ENCODE results near the gene STAG1.
A peak's percentile ranks its signal among the peaks of the same experiment; 100 is the strongest.
"Not testable (repeated sequence)": the region's sequence is repeated elsewhere in the genome, so short reads cannot be mapped to it uniquely, and the experiment has no call there.

The STAG1 gene

DNA sequence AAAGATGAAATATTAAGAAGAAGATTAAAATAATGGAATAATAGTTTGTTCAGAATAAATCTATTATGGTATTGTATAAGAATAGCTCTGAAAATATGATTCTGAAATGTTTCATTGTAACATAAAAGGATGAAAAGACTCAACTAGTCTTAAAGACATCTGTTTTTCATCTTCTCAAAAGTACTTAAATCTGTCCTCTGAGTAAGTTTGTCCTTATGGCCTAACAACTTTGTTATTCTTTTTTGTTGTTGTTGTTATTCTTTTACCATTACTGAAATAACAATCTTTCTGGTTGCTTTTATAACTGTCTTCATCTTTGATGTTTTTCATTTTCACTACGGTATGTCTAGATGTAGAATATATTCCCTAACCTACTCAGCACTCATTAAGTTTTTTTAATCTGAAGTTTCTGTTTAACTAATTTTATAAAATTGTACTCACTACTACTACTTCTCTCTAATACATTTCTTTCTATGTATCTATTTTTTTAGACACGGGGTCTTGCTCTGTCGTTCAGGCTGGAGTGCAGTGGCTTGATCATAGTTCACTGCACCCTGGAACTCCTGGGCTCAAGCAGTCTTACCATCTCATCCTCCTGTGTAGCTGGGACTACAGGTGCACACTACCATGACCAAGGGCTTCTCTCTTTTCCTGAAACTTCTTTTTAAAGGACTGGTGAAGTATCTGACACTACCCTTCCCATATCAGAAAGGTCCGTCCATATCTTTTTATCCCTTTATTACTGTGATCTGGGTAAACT is 261.4 kb downstream of the STAG1 start:
- no peak for DNase-seq

DNA sequence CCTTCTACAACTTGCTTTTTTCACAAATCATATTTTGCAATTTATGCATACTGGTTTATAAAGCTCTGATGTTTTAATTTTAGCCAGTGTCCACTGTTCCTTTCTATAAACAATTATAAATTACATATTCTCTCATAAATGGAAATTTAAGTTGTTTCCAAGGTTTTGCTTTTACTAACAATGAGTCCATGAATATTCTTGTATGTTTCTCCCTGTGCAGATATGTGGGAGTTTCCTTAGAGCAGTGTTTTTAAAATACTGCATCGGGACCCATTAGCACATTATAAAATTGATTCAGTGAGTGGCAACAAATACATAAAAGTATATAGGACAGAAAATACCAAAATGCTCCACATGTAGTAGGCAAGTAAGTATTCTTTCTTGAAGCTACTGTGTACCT is 266.4 kb downstream of the STAG1 start:
- no peak for DNase-seq

DNA sequence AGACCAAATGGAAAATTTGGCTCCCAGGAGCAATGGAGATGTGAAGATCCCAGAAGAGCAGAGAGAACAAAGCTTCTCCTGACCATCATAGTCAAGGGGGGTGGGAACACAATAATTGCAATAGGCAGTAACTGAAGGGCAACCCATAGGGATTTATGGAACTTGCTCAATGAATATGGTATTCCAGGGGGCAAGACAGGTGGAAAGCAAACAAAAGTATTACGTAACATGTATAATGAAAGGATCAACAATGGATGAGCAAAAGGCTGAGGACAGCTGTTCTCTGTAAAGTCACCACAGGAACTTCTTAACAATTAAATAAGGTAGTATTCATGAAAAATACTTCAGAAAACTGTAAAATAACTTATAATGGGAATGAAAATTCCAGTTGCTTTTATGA is 275.9 kb downstream of the STAG1 start:
- no peak for DNase-seq

DNA sequence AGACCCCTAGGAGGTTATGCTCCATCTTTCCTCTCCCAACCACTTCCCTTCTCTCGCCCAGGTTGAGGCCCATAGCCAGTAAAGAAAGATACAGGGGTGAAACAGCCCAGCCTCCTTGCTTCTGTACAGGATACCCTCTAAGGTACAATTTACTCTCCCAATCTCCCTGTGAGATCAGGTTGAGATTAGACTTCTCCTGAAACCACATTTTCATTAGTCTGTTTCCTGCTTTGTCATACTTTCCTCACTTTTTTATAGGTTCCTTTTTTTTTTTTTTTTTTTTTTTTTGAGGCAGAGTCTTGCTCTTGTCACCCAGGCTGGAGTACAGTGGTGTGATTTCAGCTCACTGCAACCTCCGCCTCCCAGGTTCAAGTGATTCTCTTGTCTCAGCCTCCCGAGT is 277.3 kb downstream of the STAG1 start:
- DNase-seq: not testable (repeated sequence)

DNA sequence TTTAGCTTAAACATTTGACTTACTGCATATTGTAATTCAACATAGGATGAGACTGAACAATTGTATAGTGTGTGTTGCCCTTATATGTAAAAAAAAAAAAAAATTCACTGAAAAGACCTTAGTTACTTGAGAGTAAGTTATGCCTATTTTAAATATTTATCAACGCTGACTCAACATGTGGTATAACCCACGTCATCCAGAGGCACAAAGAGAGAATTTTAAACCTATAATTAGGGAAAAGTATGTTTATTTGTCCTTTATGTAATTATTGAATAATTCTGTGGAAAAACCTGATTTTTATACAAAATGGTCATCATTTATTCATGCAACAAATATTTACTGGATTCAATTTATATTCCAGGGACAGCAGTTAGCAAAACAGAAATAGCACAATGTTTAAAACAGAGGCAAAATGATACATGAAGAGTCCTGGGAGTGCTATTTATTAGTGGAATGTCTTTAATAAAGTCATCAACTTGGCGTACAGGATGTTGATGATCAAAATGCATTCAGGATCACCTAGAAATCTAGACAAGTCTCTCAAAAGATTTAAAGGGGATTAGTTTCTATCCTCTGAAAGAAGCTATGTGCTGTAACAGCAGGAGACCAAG is 278.4 kb downstream of the STAG1 start:
- no peak for DNase-seq

DNA sequence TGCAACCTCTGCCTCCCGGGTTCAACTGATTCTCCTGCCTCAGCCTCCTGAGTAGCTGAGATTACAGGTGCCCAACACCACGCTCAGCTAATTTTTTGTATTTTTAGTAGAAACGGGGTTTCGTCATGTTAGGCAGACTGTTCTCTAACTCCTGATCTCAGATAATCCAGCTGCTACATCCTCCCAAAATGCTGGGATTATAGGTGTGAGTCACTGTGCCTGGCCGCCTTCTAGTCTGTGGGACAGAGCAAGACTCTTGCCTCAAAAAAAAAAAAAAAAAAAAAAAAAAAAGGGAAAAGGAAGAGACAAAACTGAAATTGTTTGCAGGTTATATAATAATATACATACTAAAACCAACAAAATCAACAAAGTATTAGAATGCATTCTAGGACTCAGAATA is 286.9 kb downstream of the STAG1 start:
- DNase-seq: no peak

DNA sequence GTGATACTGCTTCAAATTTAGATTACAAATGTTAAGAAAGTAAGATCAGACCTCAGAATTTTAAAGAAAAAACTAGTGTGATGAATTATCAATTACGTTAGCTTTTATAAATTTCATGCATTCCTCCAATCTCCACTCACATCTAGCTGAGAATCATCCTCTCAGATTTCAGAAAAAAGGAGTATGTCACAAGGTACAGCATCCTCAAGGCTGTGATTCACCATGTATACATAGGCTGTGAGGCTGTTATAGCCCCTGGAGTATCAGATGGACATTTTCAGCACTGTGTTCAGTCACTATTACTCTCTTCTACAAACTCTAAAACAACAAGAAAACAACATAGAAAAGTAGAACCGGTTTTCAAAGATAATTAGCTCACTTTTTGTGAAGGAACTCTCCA is 287.7 kb downstream of the STAG1 start:
- no peak for DNase-seq

DNA sequence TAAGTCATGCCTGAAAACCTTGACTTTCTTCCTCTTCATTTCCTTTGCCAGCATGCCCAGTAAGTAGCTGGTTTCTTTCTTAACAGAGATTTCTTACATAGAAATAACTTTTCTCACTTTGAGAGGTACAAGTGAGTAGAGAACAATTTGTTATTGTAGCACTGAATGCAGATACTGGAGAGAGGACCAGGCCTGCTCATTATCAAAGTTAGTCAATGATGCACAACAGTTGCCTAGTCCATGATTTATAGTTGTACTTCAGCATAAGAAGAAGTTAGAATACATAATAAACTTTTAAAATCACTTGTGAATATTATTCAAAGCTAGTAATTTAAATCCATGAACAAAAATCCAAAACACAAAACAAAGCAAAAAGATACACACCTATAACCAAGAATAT is 289.0 kb downstream of the STAG1 start:
- no peak for DNase-seq

DNA sequence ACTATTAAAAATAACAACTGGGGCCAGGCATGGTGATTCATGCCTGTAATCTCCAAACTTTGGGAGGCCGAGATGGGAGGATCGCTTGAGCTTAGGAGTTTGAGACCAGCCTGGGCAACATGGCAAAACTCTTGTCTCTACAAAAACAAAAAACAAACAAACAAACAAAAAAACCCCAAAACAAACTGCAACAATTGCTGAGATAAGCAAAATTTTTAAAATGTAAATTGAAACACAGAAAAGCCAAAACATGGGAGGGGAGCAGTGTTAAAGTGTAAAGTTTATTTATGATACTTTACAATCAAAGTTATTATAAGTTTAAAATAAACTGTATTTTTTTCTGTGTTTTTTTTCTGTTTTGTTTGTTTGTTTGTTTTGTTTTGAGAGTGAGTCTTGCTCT is 294.4 kb downstream of the STAG1 start:
- DNase-seq: no peak

DNA sequence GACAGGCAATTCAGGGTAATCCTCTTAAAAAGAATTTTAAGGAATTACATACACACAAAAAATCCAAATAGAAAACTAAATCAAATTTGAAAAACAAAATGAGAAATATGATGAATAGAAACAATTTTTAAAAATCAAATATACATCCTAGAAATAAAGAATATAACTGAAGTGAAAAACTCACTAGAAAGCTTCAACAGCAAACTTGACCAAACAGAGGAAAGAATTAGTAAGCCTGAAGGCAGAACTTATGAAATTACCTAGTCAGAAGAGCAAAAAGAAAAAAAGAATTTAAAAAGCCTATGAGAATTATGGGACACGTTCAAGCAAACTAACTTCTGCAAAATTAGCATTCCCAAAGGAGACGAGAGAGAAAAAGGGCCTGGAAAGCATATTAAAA is 296.0 kb downstream of the STAG1 start:
- DNase-seq: no peak

DNA sequence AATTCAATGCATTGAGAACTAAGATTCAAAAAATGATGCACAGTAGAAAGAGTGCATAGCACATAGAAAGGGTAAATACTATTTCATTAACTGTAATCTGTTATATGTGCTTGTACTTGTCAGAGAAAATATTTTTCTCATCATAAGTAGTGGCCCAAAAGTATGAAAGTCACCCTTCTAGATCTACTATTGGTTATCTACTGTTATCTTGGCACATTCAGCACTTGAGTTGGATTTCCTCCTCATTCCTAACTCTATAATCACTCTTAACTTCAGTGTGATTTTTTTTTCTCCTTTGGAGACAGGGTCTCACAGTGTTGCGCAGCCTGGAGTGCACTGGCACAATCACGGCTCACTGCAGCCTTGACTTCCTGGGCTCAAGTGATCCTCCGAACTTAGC is 307.6 kb downstream of the STAG1 start:
- DNase-seq: no peak

DNA sequence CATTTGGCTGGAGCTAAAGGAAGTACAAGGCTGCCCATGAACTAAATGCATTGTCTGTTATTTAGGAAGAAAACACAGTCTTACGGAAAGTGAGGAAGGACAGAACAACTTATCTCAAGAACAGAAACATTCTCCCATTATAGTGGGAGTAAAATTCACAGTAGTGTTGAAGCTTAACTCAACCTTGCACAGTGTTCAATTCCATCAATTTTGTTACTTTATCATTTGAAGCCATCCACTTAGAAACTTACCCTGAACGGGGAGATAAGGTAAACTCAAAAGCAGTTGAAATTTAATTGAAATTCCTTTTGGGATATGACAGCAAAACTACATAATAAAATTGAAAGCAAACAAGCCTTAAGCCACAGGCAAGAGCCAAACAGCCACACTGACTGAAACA is 315.1 kb downstream of the STAG1 start:
- DNase-seq: no peak

DNA sequence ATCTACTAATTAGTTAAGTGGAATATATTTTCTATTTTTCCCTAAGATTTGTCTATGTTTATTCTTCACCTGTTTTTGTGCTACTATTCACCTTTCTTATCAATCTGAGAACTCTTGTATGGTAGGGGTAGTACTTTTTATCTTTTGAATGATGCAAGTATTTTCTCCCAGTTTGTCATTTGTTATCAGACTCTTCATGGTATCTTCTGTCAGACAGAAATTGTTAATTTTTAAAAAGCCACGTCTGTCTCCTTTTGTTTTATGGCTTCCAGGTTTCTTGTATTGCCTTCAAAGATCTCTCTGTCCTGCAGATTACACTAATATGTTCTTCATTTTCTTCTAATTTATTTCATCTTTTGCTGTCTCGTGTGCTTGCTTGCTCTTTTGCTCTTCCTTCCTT is 317.7 kb downstream of the STAG1 start:
- no peak for DNase-seq

DNA sequence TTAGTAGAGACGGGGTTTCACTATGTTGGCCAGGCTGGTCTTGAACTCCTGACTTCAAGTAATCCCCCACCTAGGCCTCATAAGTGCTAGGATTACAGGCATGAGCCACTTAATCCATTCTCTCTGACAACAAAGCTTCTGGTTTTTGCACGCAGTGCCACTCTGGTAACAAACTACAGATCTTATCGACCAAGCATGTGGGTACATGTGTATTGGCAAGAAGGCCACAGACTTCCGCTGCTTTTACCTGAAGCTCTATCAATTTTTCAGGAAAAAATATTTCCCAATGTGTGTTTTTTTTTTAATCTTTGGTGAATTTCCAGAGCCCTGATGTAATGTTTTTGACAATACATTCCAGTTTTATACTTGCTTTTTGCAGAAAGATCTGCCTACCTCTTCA is 319.5 kb downstream of the STAG1 start:
- DNase-seq: no peak

DNA sequence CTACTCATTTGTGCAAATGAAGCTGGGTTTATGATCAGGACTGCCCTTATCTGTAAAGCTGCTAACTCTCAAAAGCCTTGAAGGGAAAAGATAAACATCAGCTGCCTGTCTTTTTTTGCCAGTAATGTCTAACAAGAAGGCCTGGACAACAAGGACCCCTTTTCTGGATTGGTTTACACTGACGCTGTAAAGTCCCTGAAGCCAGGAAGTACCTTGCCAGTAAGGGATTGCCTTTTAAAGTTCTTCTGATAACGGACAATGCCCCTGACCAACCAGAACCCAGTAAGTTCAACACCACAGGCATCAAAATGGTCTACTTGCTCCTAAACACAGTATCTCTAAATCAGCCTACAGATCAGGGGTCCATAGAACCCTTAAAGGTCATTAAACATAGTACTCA is 324.0 kb downstream of the STAG1 start:
- no peak for DNase-seq

DNA sequence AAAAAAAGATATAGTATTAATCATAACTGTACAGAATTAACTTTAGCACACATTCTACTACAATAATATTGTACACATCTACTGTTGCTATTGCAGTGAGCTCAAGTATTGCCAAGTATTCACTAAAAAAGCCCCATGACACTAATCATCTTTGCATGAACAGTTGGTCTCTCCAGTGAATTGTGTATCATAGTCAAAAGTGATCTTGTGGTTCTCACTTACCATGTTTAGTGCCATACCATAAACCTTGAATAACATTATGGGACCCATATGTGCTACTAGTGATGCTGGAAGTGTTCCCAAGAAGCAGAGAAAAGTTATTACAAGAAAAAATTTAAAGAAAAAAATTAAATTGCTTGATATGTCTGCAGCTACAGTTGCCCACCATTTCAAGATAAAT is 324.9 kb downstream of the STAG1 start:
- DNase-seq: no peak

DNA sequence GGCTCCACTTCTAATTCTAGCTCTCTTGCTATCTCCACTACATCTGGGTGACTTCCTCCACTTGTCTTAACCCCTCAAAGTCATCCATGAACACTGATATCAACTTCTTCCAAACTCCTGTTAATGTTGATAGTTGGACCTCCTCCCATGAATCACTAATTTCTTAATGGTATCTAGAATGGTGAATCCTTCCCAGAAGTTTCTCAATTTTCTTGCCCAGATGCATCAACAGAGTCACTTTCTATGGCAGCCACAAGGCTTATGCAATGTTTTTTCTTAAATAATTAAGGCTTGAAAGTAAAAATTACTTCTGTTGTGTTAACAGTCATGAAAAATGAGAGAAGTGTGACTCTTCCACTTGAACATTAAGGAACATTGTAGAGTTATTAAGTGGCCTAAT is 337.7 kb downstream of the STAG1 start:
- no peak for DNase-seq

DNA sequence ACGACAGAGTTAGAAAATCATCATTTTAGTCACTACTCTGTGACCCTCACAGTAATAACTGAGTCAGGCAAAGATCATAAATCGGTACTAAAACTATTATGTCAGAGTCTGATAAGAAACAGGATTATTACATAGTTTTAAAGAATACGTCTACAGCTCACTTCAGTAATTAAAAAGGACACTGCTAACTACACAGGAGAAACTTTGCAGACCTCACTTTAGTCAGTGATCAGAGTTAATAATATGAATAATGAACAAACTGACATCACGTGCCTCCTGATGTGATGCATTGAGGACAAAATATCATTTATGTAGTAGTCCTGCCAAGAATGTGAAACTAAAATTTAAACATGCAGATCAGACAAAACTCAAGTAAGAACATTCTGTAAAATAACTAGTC is 339.9 kb downstream of the STAG1 start:
- DNase-seq: no peak

DNA sequence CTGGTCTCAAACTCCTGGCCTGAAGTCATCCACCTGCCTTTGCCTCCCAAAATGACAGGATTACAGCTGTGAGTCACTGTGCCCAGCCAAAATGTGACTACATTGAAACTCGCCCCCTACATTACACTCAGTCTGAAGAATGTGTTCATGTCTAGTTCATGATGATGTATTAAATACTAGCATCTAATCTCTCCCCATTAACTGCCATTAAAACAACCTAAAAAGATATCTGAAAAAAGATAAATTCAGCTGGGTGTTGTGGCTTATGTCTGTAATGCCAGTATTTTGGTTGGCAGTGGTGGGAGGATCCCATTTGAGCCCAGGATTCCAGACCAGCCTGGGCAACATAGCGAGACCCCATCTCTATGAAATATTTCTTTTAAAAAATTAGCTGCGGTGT is 342.6 kb downstream of the STAG1 start:
- DNase-seq: no peak

DNA sequence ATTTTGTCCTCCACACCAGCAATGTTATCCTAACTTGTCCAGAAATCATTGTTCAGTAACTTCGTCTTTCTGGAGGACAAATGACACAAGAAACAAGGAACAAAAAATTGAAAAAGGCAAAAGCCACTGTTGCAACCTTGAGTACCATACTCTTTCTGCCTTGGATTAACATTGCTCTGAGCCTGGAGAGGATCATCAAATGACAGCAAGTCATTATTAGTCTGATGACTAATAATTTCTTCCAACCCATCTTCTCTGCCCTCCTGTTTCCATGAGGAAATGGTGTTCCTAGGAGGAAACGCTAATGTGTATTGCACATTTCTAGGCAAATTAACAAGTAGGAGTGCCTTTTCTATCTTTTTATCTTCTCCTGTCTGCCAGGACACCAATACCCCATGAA is 348.1 kb downstream of the STAG1 start:
- DNase-seq: no peak

DNA sequence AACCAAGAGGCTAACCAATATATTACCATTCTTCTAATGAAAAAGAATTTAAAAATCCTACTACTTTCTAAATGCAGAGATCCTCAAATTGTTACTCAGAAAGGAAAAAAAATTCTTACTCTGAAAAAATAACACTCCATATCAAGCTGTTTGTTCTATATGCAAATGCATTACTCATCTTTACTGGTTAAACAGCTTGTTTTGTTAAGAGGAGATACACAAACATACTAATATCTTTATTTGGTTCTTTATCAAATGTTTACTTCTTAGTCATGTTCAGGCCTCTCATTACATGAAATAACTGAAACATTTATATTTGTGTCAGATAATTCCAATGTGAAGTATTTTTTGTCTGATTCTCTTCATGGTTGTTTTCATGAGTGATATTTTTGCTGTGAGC is 355.3 kb downstream of the STAG1 start:
- DNase-seq: peak; percentile 48

DNA sequence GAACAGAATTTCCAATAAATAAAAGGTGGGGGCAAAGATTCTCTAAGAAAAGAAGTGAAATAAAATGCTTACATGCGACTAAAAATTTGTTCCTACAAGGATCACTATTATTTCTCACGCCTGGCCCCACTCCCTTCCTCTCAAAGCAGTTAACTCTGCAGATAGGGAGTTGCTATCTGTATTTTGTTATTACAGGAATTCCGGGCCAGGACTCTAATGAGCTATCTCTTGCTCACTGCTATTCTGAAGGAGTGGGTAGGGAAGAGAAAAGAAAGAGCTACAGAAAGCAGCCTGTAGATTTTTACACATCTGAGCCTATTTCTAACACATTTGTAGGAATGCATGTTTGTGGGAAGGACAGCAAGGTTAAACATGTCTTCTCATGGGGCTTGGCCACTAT is 361.6 kb downstream of the STAG1 start:
- DNase-seq: no peak

DNA sequence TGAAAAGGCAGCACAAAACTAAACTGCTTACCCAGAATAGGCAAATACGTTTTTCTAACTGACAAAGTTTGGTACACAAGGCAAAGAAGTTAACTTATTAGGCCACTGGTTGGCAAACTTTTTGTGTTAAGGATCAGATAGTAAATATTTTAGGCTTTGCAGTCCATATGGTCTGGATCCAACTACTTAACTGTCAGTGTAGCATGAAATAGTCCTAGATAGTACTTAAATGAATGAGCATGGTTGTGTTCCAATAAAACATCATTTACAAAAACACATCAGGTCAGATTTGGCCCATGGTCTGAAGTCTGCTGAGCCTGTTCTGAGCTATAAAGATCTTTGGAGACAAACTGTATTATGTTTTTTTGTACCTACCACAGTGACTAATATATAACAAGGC is 365.1 kb downstream of the STAG1 start:
- no peak for DNase-seq

DNA sequence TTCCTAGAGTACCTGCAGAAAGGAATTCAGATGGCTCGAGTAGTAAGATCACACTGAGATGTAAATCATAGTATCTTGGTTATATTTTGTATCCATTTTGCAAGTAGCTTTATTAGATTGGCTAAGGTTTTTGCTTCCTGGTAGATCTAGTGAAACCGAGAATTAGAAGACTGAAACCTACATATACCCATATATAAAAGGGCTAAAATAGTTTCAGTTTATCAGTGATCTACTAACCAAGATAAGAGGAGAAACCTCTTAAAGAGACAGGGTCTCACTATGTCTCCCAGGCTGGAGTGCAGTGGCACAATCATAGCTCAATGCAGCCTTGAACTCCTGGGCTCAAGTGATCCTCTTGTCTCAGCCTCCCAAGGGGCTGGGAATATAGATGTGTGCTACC is 366.7 kb downstream of the STAG1 start:
- DNase-seq: no peak

DNA sequence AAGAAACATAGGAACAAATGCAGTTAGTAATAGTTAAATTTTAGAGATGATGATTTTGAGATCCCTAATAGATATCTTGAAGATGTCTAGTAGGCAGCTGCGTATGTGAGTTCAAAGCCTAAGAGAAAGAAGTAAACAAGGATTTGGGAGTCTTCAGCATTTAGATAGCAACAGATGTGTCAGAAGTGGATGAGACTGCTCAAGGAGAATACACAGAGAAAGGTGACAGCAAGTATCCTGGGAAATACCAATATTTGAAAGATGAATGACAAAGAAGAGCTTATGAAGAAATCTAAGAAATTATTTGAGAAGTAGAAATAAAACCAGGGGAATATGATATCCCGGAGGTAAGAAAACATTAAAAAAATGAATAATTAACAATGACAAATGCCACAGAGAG is 371.1 kb downstream of the STAG1 start:
- DNase-seq: no peak
